ENCODE measurements around the gene ABCA3.
A peak's percentile ranks its signal among the peaks of the same experiment; 100 is the strongest.
"Not testable (repeated sequence)": the region's sequence is repeated elsewhere in the genome, so short reads cannot be mapped to it uniquely, and the experiment has no call there.

The ABCA3 gene

GRCh38 chr16:2340564-2341455 lies at the start of gene ABCA3:
ABCA3 (minus strand) TSS chr16:2340728; CDS start chr16:2326466, 14,262 bp downstream.
- DNase-seq, result peak; percentile 75

- DNase-seq, result no peak
Measured at GRCh38 chr16:2388875-2389433, 48.4 kb upstream of the ABCA3 start.

GRCh38 chr16:2388139-2388874 lies 47.8 kb upstream of the ABCA3 start:
- DNase-seq, result no peak

- no peak for DNase-seq
Measured at GRCh38 chr16:2386990-2387389, 46.5 kb upstream of the ABCA3 start.

GRCh38 chr16:2385982-2386381 lies 45.5 kb upstream of the ABCA3 start:
- DNase-seq, result not testable (repeated sequence)

GRCh38 chr16:2385190-2385836 lies 44.8 kb upstream of the ABCA3 start:
- DNase-seq, result no peak

GRCh38 chr16:2384426-2384825 lies 43.9 kb upstream of the ABCA3 start:
- DNase-seq, result no peak

- DNase-seq, result no peak
Measured at GRCh38 chr16:2383501-2383900, 43.0 kb upstream of the ABCA3 start.

- no peak for DNase-seq
Measured at GRCh38 chr16:2374644-2375043, 34.1 kb upstream of the ABCA3 start.

GRCh38 chr16:2373176-2373575 lies 32.6 kb upstream of the ABCA3 start:
- DNase-seq, result no peak

GRCh38 chr16:2372684-2373083 lies 32.2 kb upstream of the ABCA3 start:
- DNase-seq, result no peak

GRCh38 chr16:2371421-2371820 lies 30.9 kb upstream of the ABCA3 start:
- no peak for DNase-seq

GRCh38 chr16:2370721-2371120 lies 30.2 kb upstream of the ABCA3 start:
- no peak for DNase-seq

- no peak for DNase-seq
Measured at GRCh38 chr16:2366660-2367309, 26.3 kb upstream of the ABCA3 start.

GRCh38 chr16:2365397-2366294 lies 25.1 kb upstream of the ABCA3 start:
- no peak for DNase-seq

- DNase-seq, result no peak
Measured at GRCh38 chr16:2364638-2365210, 24.2 kb upstream of the ABCA3 start.

- DNase-seq, result no peak
Measured at GRCh38 chr16:2362218-2362617, 21.7 kb upstream of the ABCA3 start.

GRCh38 chr16:2361129-2361528 lies 20.6 kb upstream of the ABCA3 start:
- DNase-seq, result no peak

- DNase-seq, result no peak
Measured at GRCh38 chr16:2359919-2360318, 19.4 kb upstream of the ABCA3 start.

GRCh38 chr16:2358811-2359210 lies 18.3 kb upstream of the ABCA3 start:
- no peak for DNase-seq

- DNase-seq, result no peak
Measured at GRCh38 chr16:2357331-2357730, 16.8 kb upstream of the ABCA3 start.

Data from NCI-H1694 treated with DMSO at 0.1 percent for 48 hours (cell line).